ENCODE measurements around the gene SLC30A5.

GRCh38 chr5:69049151-69049550, 44.7 kb upstream of the SLC30A5 start:
- TF ChIP-seq POLR2AphosphoS5 (IDR thresholded peaks at IDR 0.05; ENCODE audit: low read depth, low read length) (no peak), SIN3A (IDR thresholded peaks at IDR 0.05; ENCODE audit: borderline replicate concordance, insufficient read depth, low read length) (no peak), REST (IDR thresholded peaks at IDR 0.05; ENCODE audit: insufficient read depth in 1 of 2, low read depth in 2 of 2, low read length in 2 of 2) (no peak), TAF1 (IDR thresholded peaks at IDR 0.05; ENCODE audit: borderline replicate concordance, insufficient read depth, low read length) (no peak), FOXP2 (optimal IDR thresholded peaks at IDR 0.05; ENCODE audit: borderline replicate concordance, extremely low read depth, extremely low read length, insufficient read depth) (no peak)
